ENCODE data around the gene MPP1. TPM values are rescaled to one million over a fixed set of nuclear protein-coding genes. Genes with fewer than 3 reads are reported as not detected.

The MPP1 gene
- total RNA-seq, 6 experiments from 2014 or later, result 20.2 to 51.7 (median 32.5) TPM

GRCh38 chrX:154834562-154834961, 29.3 kb upstream of the MPP1 start, which contains the start of gene SMIM9:
Gene SMIM9, minus strand, starts transcription at chrX:154834662. Its CDS starts 3,806 bp downstream, at chrX:154830856.
- 59% methylated on average over 3 of the region's 3 CpGs for WGBS (ENCODE audit: insufficient coverage, low coverage, low lambda C conversion rate, missing lambda C conversion rate)
- ATAC-seq (no peak), DNase-seq (no peak)
- TF ChIP-seq POLR2A (IDR thresholded peaks at IDR 0.05), result no peak
- Histone ChIP-seq H3K4me3 (no peak within 1 kb of the TSS), H3K36me3 (no peaks in the 10 kb centered on the region), H3K27ac (no peak within 1 kb of the TSS), H3K4me1 (no peaks in the 10 kb centered on the region), H3K9me3 (no peaks in the 10 kb centered on the region), H3K27me3 (peaks cover 0 to 8% of the 10 kb centered on the region in 2 donors)
- intact Hi-C loops (cut with DNase I), result no loop called here

- Histone ChIP-seq H3K27ac (no peak overlapping the region), H3K4me3 (no peak overlapping the region), H3K9me3 (no peaks in the 10 kb centered on the region), H3K36me3 (no peaks in the 10 kb centered on the region), H3K4me1 (no peaks in the 10 kb centered on the region), H3K27me3 (peaks cover 0 to 8% of the 10 kb centered on the region in 2 donors)
- ATAC-seq (no peak), DNase-seq (no peak)
- WGBS (ENCODE audit: insufficient coverage, low coverage, low lambda C conversion rate, missing lambda C conversion rate), result 56% methylated on average over 3 of the region's 3 CpGs
- intact Hi-C loops (cut with DNase I), result no loop called here
- no peak for TF ChIP-seq POLR2A (IDR thresholded peaks at IDR 0.05)
- TF ChIP-seq CTCF (IDR thresholded peaks at IDR 0.05), result no peak
Observed at GRCh38 chrX:154833746-154834274, 28.5 kb upstream of the MPP1 start.

- ATAC-seq (no peak), DNase-seq (no peak)
- WGBS (ENCODE audit: insufficient coverage, low coverage, low lambda C conversion rate, missing lambda C conversion rate), result 0% methylated on average over 1 of the region's 1 CpG
- no peak overlapping the region for H3K27ac ChIP-seq
- H3K9me3 ChIP-seq, result no peaks in the 10 kb centered on the region
- no peak overlapping the region for H3K4me3 ChIP-seq
- peaks cover 0 to 8% of the 10 kb centered on the region in 2 donors for H3K27me3 ChIP-seq
- intact Hi-C loops (cut with DNase I), result no loop called here
- TF ChIP-seq CTCF (IDR thresholded peaks at IDR 0.05) (no peak), POLR2A (IDR thresholded peaks at IDR 0.05) (no peak)
- no peaks in the 10 kb centered on the region for H3K36me3 ChIP-seq
- no peaks in the 10 kb centered on the region for H3K4me1 ChIP-seq
Observed at GRCh38 chrX:154829926-154830442, 24.7 kb upstream of the MPP1 start.

- Histone ChIP-seq H3K36me3 (no peaks in the 10 kb centered on the region), H3K27me3 (peaks cover 0 to 8% of the 10 kb centered on the region in 2 donors), H3K27ac (no peak overlapping the region), H3K4me3 (no peak overlapping the region), H3K9me3 (no peaks in the 10 kb centered on the region), H3K4me1 (no peaks in the 10 kb centered on the region)
- DNase-seq (no peak), ATAC-seq (no peak)
- intact Hi-C loops (cut with DNase I), result no loop called here
- no peak for TF ChIP-seq POLR2A (IDR thresholded peaks at IDR 0.05)
- no peak for TF ChIP-seq CTCF (IDR thresholded peaks at IDR 0.05)
Observed at GRCh38 chrX:154829134-154829533, 23.8 kb upstream of the MPP1 start.

- intact Hi-C loops (cut with DNase I), result no loop called here
- Histone ChIP-seq H3K4me1 (no peaks in the 10 kb centered on the region), H3K9me3 (no peaks in the 10 kb centered on the region), H3K27me3 (peaks cover 0 to 6% of the 10 kb centered on the region in 2 donors), H3K36me3 (no peaks in the 10 kb centered on the region), H3K4me3 (no peak overlapping the region), H3K27ac (no peak overlapping the region)
- WGBS (ENCODE audit: insufficient coverage, low coverage, low lambda C conversion rate, missing lambda C conversion rate), result 60% methylated on average over 1 of the region's 2 CpGs
- ATAC-seq, result no peak
- TF ChIP-seq POLR2A (IDR thresholded peaks at IDR 0.05) (no peak), CTCF (IDR thresholded peaks at IDR 0.05) (no peak)
- no peak for DNase-seq
Observed at GRCh38 chrX:154828016-154828408, 22.7 kb upstream of the MPP1 start.
